Astrocyte (in vitro differentiated cells and primary cell): ENCODE measurements around the gene RAB11FIP3. TPM values are rescaled to one million over a fixed set of nuclear protein-coding genes. Genes with fewer than 3 reads are reported as not detected.
"Not testable (repeated sequence)": the region's sequence is repeated elsewhere in the genome, so short reads cannot be mapped to it uniquely, and the experiment has no call there.

Source experiments
- DNase-seq: peaks from one replicate; pipeline ENCODE4 v3.0.0-alpha.2; 2010; ENCODE audit warnings: low read depth
- FAIRE-seq: peaks from 2 replicates; lab custom pipeline; 2011; peaks lifted over from hg19 to GRCh38; lab: Jason Lieb, UNC
- H2AFZ ChIP-seq: 2 replicates; pipeline ENCODE4 v1.6.0; 2012; ENCODE audit warnings: low read depth, low read length, inconsistent platforms
- H3K27ac ChIP-seq: 2 replicates; pipeline ENCODE4 v1.5.1; 2011; ENCODE audit warnings: low read depth, low read length, inconsistent platforms
- H3K27me3 ChIP-seq: 2 replicates; pipeline ENCODE4 v1.6.0; 2011; ENCODE audit warnings: low read length, inconsistent platforms; ENCODE audit not compliant: insufficient read depth
- H3K36me3 ChIP-seq: 2 replicates; pipeline ENCODE4 v1.5.1; 2011; ENCODE audit warnings: low read length, inconsistent platforms; ENCODE audit not compliant: insufficient read depth
- H3K4me1 ChIP-seq: 2 replicates; pipeline ENCODE4 v1.5.1; 2011; ENCODE audit warnings: low read length, inconsistent platforms; ENCODE audit not compliant: insufficient read depth
- H3K4me2 ChIP-seq: 2 replicates; pipeline ENCODE4 v1.6.0; 2012; ENCODE audit warnings: low read length, inconsistent platforms
- H3K4me3 ChIP-seq: 2 replicates; pipeline ENCODE4 v1.5.1; 2011; ENCODE audit warnings: low read depth, mild to moderate bottlenecking, low read length, inconsistent platforms; ENCODE audit not compliant: insufficient read depth
- H3K79me2 ChIP-seq: 2 replicates; pipeline ENCODE4 v1.6.0; 2012; ENCODE audit warnings: mild to moderate bottlenecking, low read length, inconsistent platforms; ENCODE audit not compliant: insufficient read depth
- H3K9ac ChIP-seq: 2 replicates; pipeline ENCODE4 v1.6.0; 2012; ENCODE audit warnings: mild to moderate bottlenecking, low read length, inconsistent platforms
- H3K9me3 ChIP-seq: 2 replicates; pipeline ENCODE4 v1.5.1; 2012; ENCODE audit warnings: low read depth, mild to moderate bottlenecking, low read length, inconsistent platforms; ENCODE audit not compliant: insufficient read depth
- H4K20me1 ChIP-seq: 2 replicates; pipeline ENCODE4 v1.6.0; 2012; ENCODE audit warnings: low read length, inconsistent platforms; ENCODE audit not compliant: insufficient read depth
- H3K27ac Mint-ChIP-seq: one replicate; pipeline ENCODE4 v1.8.0; 2021; ENCODE audit warnings: mild to moderate bottlenecking, mixed read lengths; ENCODE audit not compliant: unreplicated experiment
- H3K27me3 Mint-ChIP-seq: one replicate; pipeline ENCODE4 v1.8.0; 2021; ENCODE audit warnings: low read depth, mixed read lengths; ENCODE audit not compliant: unreplicated experiment
- H3K36me3 Mint-ChIP-seq: one replicate; pipeline ENCODE4 v1.8.0; 2021; ENCODE audit warnings: low read depth, mixed read lengths; ENCODE audit not compliant: unreplicated experiment
- H3K4me1 Mint-ChIP-seq: one replicate; pipeline ENCODE4 v1.8.0; 2021; ENCODE audit warnings: low read depth, mixed read lengths; ENCODE audit not compliant: unreplicated experiment
- H3K4me3 Mint-ChIP-seq: one replicate; pipeline ENCODE4 v1.8.0; 2021; ENCODE audit warnings: mild to moderate bottlenecking, moderate library complexity, mixed read lengths; ENCODE audit not compliant: unreplicated experiment
- H3K9me3 Mint-ChIP-seq: one replicate; pipeline ENCODE4 v1.8.0; 2021; ENCODE audit warnings: mild to moderate bottlenecking, mixed read lengths; ENCODE audit not compliant: unreplicated experiment
- EZH2 ChIP-seq: IDR thresholded peaks from 2 replicates; pipeline ENCODE4 v1.6.1; 2012; ENCODE audit warnings: mild to moderate bottlenecking, low read length, inconsistent platforms; ENCODE audit not compliant: insufficient read depth
- total RNA-seq: library from RNA; stranded (reverse); gene quantifications from 2 replicates; pipeline ENCODE4 v1.2.1, GENCODE V29; 2021
- TF ChIP-seq, protein P1 (sequence below): IDR thresholded peaks from 2 replicates; pipeline ENCODE4 v1.5.1; 2011; ENCODE audit warnings: low read depth, mild to moderate bottlenecking, inconsistent platforms, low read length, moderate library complexity; ENCODE audit not compliant: insufficient read depth

Gene RAB11FIP3
- total RNA-seq, 1 donor from 2014 or later, result 21.2 TPM

DNA sequence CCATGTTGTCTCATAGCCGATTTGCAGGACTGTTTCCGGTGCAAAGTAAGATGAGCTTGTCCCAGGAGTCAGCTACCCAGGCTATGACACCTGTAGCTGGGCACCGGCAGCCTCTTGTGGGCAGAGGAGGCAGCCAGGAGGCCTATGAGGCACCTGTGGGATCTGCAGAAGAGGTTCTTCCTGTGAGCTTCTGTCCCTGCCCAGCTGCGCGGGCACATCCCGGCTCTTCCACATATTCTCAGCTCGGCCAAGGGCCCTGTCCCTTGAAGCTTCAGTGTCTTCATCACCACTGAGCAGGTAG lies 80.7 kb downstream of the RAB11FIP3 start:
- Mint-ChIP-seq H3K9me3 (peaks cover 2% of the 10 kb centered on the region), H3K4me1 (no peaks in the 10 kb centered on the region), H3K27ac (no peak overlapping the region), H3K4me3 (no peak overlapping the region), H3K27me3 (peaks cover 2% of the 10 kb centered on the region), H3K36me3 (peaks cover 7% of the 10 kb centered on the region)
- Histone ChIP-seq H3K36me3 (no peaks in the 10 kb centered on the region), H2AFZ (no peak overlapping the region), H3K4me3 (no peak overlapping the region), H3K9me3 (no peaks in the 10 kb centered on the region), H3K4me2 (no peak overlapping the region), H3K79me2 (no peaks in the 10 kb centered on the region), H4K20me1 (peaks cover 6% of the 10 kb centered on the region), H3K27me3 (no peaks in the 10 kb centered on the region), H3K9ac (no peak overlapping the region), H3K27ac (no peak overlapping the region), H3K4me1 (no peaks in the 10 kb centered on the region)
- FAIRE-seq (no peak), DNase-seq (no peak)
- TF ChIP-seq, protein P1, sequence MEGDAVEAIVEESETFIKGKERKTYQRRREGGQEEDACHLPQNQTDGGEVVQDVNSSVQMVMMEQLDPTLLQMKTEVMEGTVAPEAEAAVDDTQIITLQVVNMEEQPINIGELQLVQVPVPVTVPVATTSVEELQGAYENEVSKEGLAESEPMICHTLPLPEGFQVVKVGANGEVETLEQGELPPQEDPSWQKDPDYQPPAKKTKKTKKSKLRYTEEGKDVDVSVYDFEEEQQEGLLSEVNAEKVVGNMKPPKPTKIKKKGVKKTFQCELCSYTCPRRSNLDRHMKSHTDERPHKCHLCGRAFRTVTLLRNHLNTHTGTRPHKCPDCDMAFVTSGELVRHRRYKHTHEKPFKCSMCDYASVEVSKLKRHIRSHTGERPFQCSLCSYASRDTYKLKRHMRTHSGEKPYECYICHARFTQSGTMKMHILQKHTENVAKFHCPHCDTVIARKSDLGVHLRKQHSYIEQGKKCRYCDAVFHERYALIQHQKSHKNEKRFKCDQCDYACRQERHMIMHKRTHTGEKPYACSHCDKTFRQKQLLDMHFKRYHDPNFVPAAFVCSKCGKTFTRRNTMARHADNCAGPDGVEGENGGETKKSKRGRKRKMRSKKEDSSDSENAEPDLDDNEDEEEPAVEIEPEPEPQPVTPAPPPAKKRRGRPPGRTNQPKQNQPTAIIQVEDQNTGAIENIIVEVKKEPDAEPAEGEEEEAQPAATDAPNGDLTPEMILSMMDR, result no peak
- no peak for TF ChIP-seq EZH2

DNA sequence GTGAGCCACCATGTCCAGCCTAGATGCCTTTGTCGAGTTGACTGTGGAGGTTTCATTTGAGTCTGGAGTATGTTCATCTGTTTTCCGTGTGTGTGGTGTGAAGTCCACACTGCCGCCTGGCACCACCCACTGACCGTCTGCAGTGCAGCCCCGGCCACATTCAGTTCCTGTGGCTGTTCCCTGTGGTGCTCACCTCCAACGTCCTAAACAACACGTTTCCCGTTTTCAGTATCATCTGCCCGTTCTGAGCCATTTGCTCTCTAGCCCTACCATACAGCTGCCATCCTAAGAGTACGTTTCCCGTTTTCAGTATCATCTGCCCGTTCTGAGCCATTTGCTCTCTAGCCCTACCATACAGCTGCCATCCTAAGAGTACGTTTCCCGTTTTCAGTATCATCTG lies 82.1 kb downstream of the RAB11FIP3 start:
- H2AFZ ChIP-seq, H3K9ac ChIP-seq, H3K27me3 ChIP-seq, H3K27ac Mint-ChIP-seq, H3K36me3 ChIP-seq, H3K4me3 Mint-ChIP-seq, H3K4me3 ChIP-seq, H4K20me1 ChIP-seq, H3K9me3 Mint-ChIP-seq, H3K4me1 Mint-ChIP-seq, H3K4me1 ChIP-seq, H3K9me3 ChIP-seq, H3K36me3 Mint-ChIP-seq, FAIRE-seq, H3K79me2 ChIP-seq, DNase-seq, H3K4me2 ChIP-seq, H3K27me3 Mint-ChIP-seq, H3K27ac ChIP-seq: not testable (repeated sequence)

GRCh38 chr16:507996-508395 lies 82.5 kb downstream of the RAB11FIP3 start:
- H3K9me3 Mint-ChIP-seq, result peaks cover 2% of the 10 kb centered on the region
- FAIRE-seq (no peak), DNase-seq (no peak)
- Histone ChIP-seq H3K27me3 (no peaks in the 10 kb centered on the region), H3K4me3 (no peak overlapping the region), H3K79me2 (no peaks in the 10 kb centered on the region), H3K27ac (no peak overlapping the region), H3K4me2 (no peak overlapping the region), H2AFZ (no peak overlapping the region), H4K20me1 (peaks cover 6% of the 10 kb centered on the region), H3K9ac (no peak overlapping the region), H3K9me3 (no peaks in the 10 kb centered on the region), H3K36me3 (no peaks in the 10 kb centered on the region), H3K4me1 (no peaks in the 10 kb centered on the region)
- H3K27ac Mint-ChIP-seq, result no peak overlapping the region
- no peak overlapping the region for H3K4me3 Mint-ChIP-seq
- H3K27me3 Mint-ChIP-seq, result no peaks in the 10 kb centered on the region
- TF ChIP-seq EZH2, result no peak
- TF ChIP-seq, protein P1, result no peak
- H3K36me3 Mint-ChIP-seq, result peaks cover 7% of the 10 kb centered on the region
- H3K4me1 Mint-ChIP-seq, result no peaks in the 10 kb centered on the region
